ENCODE measurements around the gene ACADSB.

The ACADSB gene

DNA sequence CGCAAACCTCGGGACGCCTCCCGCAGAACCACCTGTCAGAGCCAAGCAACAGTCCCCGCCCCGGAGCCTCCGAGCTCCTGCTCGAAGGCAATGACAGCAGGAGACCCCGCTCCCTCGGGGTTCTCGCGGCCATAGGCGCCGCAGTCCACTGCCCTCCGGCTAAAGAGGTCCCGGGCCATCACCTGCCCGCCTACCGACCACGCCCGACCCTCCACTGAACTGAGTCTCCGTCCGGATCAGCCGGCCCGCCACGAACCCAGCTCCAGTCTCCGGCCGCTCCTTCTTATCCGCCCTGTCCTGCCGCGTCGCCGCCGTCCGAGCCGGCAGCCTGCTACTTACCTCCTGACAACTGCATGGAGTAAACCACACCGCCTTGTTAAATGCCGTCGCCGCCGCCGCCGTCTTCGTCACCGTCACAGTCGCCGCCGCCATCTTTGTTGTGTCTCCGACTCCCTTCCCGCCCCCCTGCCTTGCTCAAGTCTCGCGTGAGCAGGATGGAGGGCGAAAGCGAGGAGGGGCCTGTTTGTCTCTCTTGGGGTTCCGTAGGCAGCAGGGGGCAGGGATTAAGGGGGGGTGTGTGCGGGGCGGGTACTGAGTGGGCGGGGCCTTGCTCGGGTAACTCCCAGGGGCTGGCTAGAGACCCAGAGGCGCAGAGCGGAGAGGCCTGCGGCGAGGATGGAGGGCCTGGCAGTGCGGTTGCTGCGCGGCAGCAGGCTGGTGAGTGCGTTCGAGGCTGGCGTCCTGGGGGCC lies at the start of gene ACADSB, which contains the start of gene IKZF5:
Gene ACADSB, plus strand, starts transcription at position 652 of the 750 bp plus-strand sequence. Its CDS starts 24 bp downstream, at position 676.
Gene IKZF5, minus strand, starts transcription at position 441 of the 750 bp plus-strand sequence. CDS start 10,170 bp downstream, outside the sequence.
- DNase-seq = peak; percentile 97 to 98

DNA sequence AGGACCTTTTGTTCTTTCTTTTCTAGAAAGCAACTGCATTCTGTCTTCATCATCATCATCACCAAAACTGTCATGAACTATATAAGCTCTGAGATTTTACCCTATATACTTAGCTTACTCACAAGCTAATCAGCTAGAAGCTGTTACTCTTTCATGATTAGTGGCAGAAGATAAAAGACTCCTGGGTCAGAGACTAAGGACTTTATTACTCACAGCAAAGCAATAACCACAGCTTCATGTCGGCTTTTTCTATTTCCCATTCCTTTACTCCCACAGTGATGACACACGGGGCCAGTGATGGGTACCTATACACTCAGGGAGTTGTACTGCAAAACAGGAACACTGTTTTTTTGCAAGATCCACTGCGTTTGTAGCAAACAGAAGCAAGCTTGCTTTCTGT lies 46.4 kb upstream of the ACADSB start:
- DNase-seq = no peak

DNA sequence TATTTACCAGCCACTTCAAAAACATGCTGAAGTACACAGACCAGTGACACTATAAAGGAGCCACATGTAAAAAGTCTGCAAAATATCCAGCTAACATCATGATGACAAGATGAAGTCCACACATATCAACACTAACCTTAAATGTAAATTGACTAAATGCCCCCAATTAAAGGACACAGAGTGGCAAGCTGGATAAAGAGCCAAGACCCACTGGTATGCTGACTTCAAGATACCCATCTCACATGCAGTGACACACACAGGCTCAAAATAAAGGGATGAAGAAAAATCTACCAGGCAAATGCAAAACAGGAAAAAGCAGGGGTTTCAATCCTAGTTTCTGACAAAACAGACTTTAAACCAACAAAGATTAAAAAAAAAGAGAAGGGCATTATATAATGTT lies 41.9 kb upstream of the ACADSB start:
- DNase-seq = no peak

DNA sequence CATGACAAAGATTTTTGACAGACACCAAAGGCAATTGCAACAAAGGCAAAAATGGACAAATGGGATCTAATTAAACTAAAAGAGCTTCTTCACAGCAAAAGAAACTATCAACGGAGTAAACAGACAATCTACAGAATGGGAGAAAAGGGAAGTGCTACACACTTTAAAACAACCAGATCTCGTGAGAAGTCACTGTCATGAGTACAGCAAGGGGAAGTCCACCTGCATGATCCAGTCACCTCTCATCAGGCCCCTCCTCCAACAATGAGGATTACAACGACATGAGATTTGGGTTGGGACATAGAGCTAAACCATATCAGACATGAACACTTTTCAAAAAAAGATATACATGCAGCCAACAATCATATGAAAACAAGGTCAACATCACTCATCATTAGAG lies 40.1 kb upstream of the ACADSB start:
- DNase-seq = no peak

DNA sequence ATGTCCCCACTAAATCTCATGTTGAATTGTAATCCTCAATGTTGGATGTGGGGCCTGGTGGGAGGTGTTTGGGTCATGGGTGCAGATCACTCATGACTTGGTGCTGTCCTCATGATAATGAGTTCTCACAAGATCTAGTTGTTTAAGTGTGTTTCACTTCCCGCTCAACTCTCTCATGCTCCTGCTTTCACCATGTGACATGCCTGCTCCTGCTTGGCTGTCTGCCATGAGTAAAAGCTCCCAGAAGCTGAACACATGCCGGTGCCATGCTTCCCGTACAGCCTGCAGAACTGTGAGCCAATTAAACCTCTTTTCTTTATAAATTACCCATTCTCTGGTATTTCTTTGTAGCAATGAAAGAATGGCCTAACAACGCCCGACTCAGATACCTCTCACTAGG lies 34.8 kb upstream of the ACADSB start:
- no peak for DNase-seq

DNA sequence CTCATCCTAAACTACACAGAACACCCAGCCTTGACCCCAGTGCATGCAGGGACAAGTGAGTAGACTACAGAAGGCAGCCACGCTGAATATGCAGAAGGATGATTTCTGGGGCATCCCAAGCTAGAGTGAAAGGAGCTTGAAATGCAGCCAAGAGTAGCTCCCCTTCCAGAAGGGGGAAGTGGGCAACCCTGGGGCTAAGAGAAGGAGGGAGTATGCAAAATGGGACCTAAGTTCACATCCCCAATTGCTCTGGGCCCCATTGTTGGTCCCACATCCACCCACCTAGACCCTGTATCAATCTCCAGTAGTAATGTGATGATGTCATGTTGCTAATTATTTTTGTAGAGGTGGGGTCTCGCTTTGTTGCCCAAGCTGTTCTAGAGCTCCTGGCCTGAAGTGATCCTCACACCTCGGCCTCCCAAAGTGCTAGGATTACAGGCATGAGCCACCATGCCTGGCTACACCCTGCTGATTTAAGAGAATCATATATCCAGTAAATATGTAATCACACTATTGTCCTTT lies 34.2 kb upstream of the ACADSB start:
- DNase-seq = no peak

DNA sequence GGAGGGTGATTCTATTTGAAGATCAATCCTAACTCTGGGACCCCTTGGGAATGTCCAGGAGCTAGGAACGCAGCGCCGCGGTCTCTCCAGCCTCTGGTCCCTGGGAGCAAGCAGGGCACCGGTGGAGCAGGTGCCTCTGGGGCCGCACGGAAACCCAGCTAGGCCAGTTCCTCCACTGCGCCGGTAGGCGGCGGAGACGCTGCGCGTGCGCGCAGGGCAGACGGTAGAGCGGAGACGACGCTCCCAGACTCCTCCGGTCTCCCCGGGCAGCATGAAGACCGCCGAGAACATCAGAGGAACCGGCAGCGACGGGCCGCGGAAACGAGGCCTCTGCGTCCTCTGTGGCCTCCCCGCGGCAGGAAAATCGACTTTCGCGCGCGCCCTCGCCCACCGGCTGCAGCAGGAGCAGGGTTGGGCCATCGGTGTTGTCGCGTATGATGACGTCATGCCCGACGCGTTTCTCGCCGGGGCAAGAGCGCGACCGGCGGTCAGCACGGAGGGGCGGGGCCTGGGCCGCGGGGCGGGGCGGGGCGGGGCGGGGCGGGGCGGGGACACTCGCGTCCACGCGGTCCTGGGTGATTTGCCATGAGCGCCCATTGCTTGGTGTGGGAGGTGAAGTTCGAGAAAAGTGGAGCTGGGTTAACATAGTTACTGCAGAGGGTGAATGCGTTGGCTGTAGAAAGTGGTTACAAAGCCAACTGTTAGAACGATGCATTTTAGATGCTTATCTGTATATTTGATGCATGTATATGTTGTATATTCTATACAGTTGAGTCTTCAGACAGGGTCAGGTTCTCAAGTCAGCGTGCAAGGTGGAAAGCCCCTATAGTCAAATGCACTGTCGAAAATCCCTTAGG lies 28.4 kb upstream of the ACADSB start, which contains the start of gene PSTK:
Gene PSTK, plus strand, starts transcription at position 193 of the 857 bp plus-strand sequence. Its CDS starts 79 bp downstream, at position 272.
- peak; percentile 90 to 92 for DNase-seq

DNA sequence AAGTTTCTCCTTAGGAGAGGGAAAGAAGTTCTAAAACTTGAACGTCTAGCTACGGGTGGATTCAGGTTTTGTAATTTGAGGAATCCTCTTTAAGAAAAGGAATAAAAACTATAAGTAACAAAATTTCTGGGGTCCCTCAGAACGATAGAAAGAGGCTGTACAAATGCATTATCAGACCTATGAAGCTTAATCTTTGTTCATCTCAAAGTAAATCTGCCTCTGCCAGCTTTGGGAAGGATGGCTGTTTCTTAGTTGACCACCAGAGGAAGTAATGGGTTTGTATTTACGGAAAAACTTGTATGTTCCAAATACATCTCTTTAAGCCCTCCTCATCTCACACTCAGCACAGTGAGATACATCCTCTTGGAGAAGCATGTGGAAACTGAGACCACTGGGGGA lies 27.7 kb upstream of the ACADSB start:
- peak in 1 of 2 donors; percentile 14 for DNase-seq

DNA sequence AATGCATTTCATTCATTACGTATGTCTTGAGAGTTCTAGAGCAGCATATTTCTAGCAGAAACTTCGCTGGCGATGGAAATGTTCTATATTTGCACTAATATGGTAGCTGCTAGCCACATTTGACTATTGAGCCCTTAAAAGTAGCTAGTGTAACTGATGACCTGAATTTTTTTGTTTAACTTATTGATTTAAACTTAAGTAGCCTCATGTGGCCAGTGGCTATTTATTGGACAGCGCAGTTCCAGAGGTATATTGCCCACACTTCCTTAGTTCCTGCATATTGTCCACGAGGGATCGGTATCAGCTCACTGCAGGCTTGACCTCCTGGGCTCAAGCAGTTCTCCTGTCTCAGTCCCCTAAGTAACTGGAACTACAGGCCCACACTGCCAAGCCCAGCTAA lies 24.9 kb upstream of the ACADSB start:
- no peak for DNase-seq

DNA sequence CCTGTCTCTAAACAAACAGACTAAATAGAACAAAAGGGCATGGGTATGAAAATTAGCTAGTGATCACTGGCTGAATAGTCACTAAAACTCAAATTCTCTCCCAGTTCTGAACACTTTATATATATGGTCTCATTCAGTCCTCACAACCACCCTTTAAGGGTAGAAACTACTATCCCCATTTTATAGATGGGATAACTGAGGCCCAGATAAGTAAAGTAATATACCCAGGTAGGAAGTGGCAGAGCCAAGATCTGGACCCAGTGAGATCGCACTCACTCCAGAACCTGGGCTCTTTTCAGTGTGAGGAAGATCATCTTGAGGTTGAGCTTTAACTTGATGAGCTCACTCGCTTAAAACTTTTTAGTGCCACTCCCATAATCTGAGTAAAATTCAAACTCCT lies 24.1 kb upstream of the ACADSB start:
- DNase-seq = no peak

DNA sequence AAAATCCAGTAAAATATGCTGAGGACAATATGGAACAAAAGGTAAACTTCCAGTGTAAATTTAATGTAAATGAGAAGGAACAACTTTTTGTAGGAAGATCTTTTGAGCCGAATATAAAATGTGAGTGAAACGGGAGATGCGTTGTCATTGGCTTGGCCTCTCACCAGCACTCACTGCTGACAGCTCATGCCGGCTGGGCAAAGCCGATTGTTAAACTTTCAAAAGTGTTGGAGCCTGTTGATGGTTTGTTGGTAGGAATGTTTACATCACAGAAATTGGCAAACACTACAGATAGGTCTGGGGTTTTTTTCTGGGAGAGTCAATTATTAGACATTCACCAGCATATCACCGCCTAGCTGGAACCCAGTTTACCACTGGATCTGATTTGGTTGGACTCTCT lies 22.5 kb upstream of the ACADSB start:
- DNase-seq = no peak

DNA sequence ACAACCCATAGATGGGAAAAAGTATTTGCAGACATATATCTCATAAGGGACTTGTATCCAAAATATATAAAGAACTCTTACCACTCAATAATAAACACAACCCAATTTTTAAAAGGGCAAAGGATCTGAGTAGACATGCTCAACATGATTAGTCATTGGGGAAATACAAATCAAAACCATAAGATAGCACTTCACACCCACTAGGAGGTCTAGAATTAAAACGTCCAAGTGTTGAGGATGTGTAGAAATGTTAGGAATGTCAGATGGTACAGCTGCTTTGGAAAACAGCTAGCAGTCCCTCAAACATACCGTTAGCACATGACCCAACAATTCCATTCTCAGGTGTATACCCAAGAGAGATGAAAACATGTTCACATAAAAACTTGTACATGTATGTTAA lies 20.3 kb upstream of the ACADSB start:
- DNase-seq = no peak

DNA sequence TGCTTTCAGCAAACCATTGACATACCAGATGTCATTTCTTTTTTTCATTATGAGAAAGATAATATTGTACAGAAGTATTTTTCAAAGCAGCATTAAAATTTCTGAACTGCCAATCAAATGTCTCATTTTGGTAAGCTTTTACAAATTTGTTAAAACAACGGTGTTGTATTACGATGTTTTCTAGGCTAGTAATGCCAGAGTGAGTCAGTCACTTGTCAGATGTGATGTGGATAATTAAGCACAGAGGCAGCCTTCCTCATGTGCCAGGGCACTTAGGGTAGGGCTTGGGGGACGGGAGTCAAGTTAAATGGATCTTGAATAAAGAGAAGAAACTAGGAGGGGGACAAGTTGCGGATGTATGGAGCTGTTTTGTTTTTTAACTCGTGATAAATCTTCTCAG lies 18.5 kb upstream of the ACADSB start:
- DNase-seq = no peak

DNA sequence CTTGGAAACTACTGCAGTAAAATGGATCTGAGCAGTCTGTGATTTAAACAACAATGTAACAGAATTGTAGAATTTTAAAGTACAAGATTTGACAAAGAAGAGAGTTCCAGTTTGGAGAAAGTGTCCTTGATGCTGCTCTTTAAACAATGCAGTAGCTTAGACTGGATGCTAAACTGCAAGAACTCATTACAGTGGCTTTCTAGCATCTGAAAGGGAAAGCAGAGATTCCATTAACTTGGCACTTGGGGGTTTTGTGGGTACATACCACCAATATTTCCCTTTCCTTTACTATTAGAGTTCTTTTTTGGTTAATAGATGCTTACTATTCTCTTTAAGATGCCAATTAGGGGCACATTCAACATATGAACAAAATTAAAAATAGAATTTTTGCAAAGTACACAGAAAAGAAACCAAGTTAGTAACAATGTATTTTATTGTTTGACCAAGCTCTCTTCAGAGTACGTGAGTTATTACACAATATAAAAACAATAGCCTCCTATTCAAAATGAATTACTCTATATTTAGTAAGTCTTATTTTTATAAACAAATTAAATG lies 16.7 kb upstream of the ACADSB start:
- DNase-seq = no peak

DNA sequence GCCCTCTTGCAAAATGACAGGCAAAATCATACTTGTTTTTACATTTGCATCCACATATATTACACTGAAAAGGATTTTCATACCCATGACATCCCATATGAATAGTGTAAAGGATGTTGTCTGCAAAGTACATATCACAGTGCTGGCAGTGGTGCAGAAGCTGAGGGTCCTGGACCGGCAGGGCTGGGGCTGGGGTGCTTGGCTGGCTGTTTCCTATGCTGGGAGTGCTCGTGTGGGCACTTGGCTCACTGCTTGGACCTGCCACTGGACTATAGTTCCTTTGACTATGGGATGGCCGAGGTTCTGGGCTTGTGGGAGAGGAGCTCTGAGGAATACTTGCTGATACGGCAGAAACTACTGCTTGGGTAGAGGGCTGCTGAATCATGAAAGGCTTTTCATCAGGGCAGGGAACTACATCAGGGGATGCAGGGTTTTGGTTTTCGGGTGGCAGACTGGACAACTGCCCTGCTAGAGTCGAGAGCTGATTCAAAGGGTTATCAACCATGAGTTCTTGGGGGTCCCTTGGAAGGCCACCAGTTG lies 14.9 kb upstream of the ACADSB start:
- DNase-seq = no peak

DNA sequence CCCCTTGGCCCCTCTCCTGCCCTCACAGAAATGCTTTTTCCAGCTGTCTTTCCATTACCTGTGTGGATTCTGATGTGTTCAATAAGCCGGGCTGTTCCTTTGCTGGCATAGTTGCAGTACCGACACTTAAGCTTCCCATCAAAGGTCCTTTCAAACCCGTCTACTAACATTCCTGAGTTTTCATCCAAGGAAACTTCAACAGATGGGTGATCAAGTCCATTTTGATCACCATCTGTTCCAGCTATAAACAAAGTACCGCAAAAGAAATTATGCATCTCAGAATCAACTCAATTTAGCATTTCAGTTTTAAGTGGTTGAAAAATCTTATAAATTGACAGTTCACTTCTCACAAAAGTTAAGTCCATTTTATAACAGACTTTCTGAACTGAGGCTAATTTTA lies 12.9 kb upstream of the ACADSB start:
- no peak for DNase-seq

DNA sequence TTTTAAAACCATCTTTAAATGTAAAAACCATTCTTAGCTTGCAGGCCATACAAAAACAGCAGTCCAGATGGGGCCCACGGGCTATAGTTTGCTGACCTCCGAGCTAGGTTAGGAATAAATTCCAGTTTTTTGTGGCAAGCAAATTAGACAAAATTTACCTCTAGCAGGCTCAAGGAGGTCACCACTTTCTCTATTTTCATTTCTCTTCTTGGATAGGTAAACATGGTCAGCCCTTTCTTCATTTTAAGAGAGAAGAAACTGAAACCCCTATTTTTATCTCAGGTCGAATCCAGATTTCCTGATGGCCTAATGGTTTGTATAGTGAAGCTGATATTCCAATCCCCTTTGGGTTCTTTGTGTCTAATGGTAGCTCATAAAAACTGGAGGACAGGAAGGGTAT lies 10.9 kb upstream of the ACADSB start:
- DNase-seq = no peak

DNA sequence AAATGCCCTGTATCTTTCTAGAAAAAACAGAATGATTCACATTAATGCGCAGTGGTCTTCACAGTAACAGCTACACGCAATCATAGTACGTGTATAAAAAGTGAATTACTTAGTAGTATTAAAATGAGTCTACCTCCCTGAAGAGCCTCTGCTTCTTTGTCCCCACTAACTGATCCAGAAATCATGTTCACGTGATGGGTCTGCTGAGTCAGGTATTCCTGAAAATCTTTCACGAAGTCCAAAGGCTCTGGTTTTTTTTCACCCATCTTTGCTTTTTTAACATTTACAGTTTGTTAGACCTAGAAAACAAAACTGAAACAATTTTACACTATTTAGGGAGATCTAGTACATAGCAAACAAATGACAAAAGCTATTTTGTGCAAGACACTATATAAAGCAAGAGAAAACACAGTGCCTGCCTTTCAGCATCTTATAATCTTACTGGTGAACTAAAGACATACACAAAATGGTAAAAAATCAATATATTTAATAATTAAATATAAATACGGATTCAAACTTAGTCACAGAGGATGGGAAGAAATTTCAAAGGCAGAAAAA lies 10.4 kb upstream of the ACADSB start:
- no peak for DNase-seq

DNA sequence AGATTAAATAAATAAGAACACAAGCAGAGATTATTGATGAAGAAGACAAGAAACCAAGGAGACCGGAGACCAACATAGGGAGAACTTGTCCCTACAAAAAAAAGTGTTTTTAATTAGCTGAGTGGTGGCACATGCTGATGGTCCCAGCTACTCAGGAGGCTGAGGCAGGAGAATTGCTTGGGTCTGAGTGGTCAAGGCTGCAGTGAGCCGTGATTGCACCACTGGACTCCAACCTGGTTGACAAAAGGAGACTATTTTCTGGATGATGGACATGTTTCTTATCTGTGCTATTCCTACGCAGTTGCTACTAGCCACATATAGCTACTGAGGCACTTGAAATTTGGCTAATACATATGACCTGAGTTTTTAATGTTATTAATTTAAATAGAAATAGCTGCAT lies 9.9 kb upstream of the ACADSB start:
- DNase-seq = no peak

DNA sequence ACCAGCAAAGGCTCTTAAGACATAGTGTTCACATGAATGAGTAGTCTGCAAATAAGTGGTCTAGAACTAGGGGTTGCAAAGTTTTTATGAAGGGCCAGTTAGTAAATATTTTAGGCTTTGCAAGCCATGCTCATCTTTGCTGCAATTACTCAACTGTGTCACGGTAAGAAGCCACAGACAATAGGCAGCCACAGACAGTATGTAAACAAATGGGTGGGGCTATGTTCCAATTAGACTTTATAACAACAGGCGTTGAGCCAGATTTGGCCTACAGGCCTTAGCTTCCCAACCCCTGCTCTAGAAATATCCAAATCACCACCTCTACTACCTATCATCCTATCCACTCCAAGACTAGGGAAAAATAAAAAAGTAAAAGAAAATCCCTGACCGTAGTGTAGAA lies 9.5 kb upstream of the ACADSB start:
- no peak for DNase-seq

DNA sequence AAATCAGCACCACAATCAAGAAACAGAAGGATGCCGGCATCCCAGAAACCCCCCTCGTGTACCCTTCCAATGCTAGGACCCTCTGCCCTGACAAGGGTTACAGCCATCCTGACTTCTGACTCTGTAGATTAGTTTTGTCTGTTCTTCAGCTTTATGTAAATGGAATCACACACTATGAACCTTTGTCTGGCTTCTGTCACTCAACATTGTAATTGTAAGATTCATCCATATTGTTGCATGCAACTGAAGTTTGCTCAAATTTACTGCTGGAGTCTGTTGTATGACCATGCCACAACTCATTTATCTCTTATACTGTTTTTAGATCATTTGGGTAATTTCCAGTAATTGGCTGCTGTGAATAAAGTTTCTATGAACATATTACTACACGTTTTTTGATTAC lies 8.7 kb upstream of the ACADSB start:
- no peak for DNase-seq

DNA sequence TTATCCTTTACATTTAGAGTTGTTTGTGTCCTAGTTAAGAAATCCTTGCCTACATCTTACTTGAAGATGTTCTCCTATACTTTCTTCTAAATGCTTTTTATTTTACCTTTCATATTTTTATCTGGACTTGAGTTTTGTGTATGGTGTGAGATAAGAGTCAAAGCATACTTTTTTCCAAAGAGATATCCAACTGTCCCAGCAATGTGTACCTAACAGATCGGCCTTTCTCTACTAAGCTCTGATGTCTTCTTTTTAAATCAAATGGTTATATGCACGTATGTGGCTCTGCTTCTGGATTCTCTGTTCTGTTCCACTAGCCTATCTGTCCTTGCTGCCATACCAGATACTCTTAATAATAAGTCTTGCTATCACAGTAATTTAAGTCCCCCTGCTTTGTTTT lies 7.4 kb upstream of the ACADSB start:
- no peak for DNase-seq

DNA sequence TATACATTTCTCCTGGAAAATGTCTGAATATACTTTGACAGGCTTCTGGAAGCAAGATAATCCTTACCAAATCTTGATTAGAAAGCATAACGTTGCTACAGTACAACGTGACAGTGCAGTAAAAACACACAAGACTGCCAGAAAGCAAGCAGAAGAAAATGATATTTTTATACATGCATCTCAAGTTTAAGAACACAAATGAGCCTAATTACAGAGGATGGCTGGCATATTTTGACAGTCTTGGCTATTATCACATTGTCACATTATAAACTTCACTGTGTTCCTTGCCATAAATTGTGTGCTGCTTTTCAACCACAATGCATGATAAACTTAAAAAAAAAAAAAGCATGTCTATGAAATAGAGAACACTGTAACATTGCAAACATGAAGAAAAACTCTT lies 4.5 kb upstream of the ACADSB start:
- no peak for DNase-seq

Measured in CD4-positive, alpha-beta T cell treated with Interleukin-1 beta for 1 hour (primary cell).